Vagina (tissue), 2 donors: ENCODE data around the gene PBX1. TPM values are rescaled to one million over a fixed set of nuclear protein-coding genes. Genes with fewer than 3 reads are reported as not detected.

Source experiments
- DNase-seq, 2 donors: peaks; one replicate each; pipeline ENCODE4 v3.0.0-alpha.2; 2017; ENCODE audit errors: extremely low spot score in 2 of 2
- H3K27ac ChIP-seq: fragments of 200-600 bp; sonication (generic); one replicate; pipeline ENCODE4 v1.5.1; 2019
- H3K27me3 ChIP-seq: fragments of 200-600 bp; sonication (generic); one replicate; pipeline ENCODE4 v1.5.1; 2019
- H3K36me3 ChIP-seq, 2 donors: fragments of 200-600 bp; sonication (generic); one replicate each; pipeline ENCODE4 v1.5.1; 2017 to 2019
- H3K4me1 ChIP-seq: fragments of 200-600 bp; sonication (generic); one replicate; pipeline ENCODE4 v1.5.1; 2019
- H3K4me3 ChIP-seq, 2 donors: fragments of 200-600 bp; sonication (generic); 1 replicate in 1 of 2; 2 replicates in 1 of 2; pipeline ENCODE4 v1.5.1; 2016 to 2019
- H3K9me3 ChIP-seq: fragments of 200-600 bp; sonication (generic); one replicate; pipeline ENCODE4 v1.5.1; 2019
- POLR2A ChIP-seq, 2 donors: fragments of 450-650 bp; IDR thresholded peaks; one replicate each; pipeline ENCODE4 v1.6.1; 2017; ENCODE audit warnings: antibody characterized with exemption in 2 of 2, mild to moderate bottlenecking in 2 of 2, moderate library complexity in 2 of 2
- POLR2AphosphoS5 ChIP-seq, 2 donors: sonication (generic); formaldehyde crosslinking; IDR thresholded peaks; one replicate each; pipeline ENCODE4 v1.9.0; 2017; ENCODE audit warnings: antibody characterized with exemption in 2 of 2, mild to moderate bottlenecking in 2 of 2, low read depth in 1 of 2; ENCODE audit not compliant: insufficient read depth in 1 of 2
- intact Hi-C: fragments of 100-400 bp; cut with DNase I; formaldehyde crosslinking; loops from one replicate; pipeline ENCODE4 v1.15.1; 2023
- total RNA-seq: library from RNA; depleted of rRNA; stranded (reverse); fragments of >200 nt; gene quantifications from one replicate; pipeline ENCODE4 v1.2.3, GENCODE V29; 2016
- TF ChIP-seq, protein P1 (sequence below), 3 experiments: fragments of 450-650 bp in 2 of 3; fragments of 200-600 bp in 1 of 3; sonication (generic) in 1 of 3; IDR thresholded peaks; one replicate each; pipeline ENCODE4 v1.5.1; 2017 to 2019; ENCODE audit warnings: antibody characterized with exemption in 3 of 3, mild to moderate bottlenecking in 2 of 3, moderate library complexity in 2 of 3

Gene PBX1
- total RNA-seq, 1 donor from 2014 or later, result 69.0 TPM

DNA sequence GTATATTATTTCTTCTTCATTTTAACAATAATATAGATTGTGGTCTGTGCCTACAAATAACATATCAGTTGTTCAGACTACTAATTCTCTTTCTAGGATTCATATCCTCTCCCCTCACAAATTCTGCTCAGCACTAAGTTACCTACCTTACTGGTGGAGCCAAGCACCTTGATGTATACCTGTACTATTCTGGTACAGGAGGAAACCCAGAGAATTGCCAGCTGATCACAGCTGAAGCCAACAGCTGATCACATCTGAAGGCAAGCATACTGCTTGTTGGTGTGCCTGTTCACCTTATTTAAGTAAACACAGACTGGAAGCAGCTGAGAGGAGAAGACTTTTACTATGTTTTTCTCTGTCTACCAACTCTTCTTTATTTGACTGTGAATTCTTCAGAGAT is 101.8 kb downstream of the PBX1 start:
- DNase-seq, result no peak
- no peaks in the 10 kb centered on the region for H3K27me3 ChIP-seq
- no peaks in the 10 kb centered on the region for H3K36me3 ChIP-seq
- H3K9me3 ChIP-seq, result no peaks in the 10 kb centered on the region
- H3K27ac ChIP-seq, result peak overlapping the region; percentile 25
- H3K4me1 ChIP-seq, result peaks cover 75% of the 10 kb centered on the region
- H3K4me3 ChIP-seq, result no peak overlapping the region
- TF ChIP-seq POLR2AphosphoS5 (IDR thresholded peaks at IDR 0.05; ENCODE audit: insufficient read depth in 1 of 2, low read depth in 1 of 2), result no peak
- TF ChIP-seq, protein P1, sequence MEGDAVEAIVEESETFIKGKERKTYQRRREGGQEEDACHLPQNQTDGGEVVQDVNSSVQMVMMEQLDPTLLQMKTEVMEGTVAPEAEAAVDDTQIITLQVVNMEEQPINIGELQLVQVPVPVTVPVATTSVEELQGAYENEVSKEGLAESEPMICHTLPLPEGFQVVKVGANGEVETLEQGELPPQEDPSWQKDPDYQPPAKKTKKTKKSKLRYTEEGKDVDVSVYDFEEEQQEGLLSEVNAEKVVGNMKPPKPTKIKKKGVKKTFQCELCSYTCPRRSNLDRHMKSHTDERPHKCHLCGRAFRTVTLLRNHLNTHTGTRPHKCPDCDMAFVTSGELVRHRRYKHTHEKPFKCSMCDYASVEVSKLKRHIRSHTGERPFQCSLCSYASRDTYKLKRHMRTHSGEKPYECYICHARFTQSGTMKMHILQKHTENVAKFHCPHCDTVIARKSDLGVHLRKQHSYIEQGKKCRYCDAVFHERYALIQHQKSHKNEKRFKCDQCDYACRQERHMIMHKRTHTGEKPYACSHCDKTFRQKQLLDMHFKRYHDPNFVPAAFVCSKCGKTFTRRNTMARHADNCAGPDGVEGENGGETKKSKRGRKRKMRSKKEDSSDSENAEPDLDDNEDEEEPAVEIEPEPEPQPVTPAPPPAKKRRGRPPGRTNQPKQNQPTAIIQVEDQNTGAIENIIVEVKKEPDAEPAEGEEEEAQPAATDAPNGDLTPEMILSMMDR (IDR thresholded peaks at IDR 0.05), result no peak
- no peak for TF ChIP-seq POLR2A (IDR thresholded peaks at IDR 0.05)
- intact Hi-C loops, result no loop called here

DNA sequence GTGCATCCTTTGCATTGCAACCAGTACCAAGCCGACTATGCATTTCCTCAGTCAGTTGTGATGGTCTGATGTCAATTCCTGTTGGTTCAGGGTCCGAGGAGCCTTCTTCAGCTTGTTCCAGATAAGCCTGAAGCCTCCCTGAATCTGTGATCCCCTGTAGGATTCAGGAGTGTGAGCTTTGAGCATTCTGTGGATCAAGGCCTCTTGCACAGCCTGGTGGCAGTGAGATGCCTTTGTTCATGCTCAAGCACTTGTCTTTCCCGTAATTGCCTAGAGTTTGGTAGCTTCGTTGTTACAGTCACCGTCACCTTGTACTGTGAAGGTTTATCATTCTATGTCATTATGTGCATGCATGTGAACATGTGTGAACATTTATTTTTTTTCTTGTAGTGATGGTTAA is 103.5 kb downstream of the PBX1 start:
- no peak for DNase-seq
- H3K36me3 ChIP-seq, result no peaks in the 10 kb centered on the region
- no peak overlapping the region for H3K4me3 ChIP-seq
- peaks cover 77% of the 10 kb centered on the region for H3K4me1 ChIP-seq
- H3K27ac ChIP-seq, result no peak overlapping the region
- intact Hi-C loops, result no loop called here
- TF ChIP-seq POLR2A (IDR thresholded peaks at IDR 0.05), result no peak
- TF ChIP-seq, protein P1 (IDR thresholded peaks at IDR 0.05), result no peak
- H3K27me3 ChIP-seq, result no peaks in the 10 kb centered on the region
- no peaks in the 10 kb centered on the region for H3K9me3 ChIP-seq

DNA sequence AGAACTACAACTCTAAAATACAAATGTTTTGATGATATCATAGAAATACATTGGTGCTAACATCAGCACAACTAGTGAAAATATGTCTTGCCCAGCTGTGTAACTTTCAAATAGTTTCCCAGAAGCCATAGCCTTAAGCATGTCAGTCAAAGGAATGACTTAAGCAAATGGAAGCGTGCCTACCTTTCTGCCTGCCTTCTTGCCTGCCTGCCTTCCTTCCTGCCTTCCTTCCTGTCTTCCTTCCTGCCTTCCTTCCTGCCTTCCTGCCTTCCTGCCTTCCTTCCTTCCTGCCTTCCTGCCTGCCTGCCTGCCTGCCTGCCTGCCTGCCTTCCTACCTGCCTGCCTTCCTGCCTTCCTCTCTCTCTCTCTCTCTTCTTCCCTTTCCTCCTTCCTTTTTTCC is 104.0 kb downstream of the PBX1 start:
- Histone ChIP-seq H3K4me3 (no peak overlapping the region), H3K9me3 (no peaks in the 10 kb centered on the region), H3K36me3 (no peaks in the 10 kb centered on the region), H3K27ac (no peak overlapping the region), H3K4me1 (peaks cover 77% of the 10 kb centered on the region), H3K27me3 (no peaks in the 10 kb centered on the region)
- TF ChIP-seq, protein P1 (IDR thresholded peaks at IDR 0.05), result no peak
- TF ChIP-seq POLR2A (IDR thresholded peaks at IDR 0.05), result no peak
- intact Hi-C loops, result loop anchor here (1.0 kb wide), 1 partner anchor 42 kb away; no protein-coding TSS in a partner anchor
- no peak for DNase-seq

DNA sequence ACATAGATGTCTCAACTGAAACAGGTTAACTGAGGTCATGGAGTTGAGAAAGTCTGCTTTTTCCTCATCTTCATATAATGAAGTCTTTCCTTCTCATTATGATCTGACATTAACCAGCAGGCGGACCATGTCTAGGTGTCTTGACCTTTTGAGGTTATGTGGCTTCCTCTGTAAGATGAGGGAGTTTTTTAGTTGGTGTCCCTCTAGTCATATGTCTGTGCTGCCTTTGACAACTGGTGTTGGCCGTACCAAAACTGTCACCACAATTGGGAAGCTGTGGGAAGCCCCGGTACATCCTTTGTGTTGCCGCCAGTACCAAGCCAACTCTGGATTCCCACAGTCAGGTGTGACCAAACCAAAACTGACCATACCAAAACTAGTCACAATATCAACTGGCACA is 105.1 kb downstream of the PBX1 start:
- DNase-seq, result no peak
- intact Hi-C loops, result no loop called here
- Histone ChIP-seq H3K4me1 (peaks cover 79% of the 10 kb centered on the region), H3K27me3 (no peaks in the 10 kb centered on the region), H3K36me3 (no peaks in the 10 kb centered on the region), H3K27ac (no peak overlapping the region), H3K4me3 (no peak overlapping the region), H3K9me3 (no peaks in the 10 kb centered on the region)
- TF ChIP-seq, protein P1 (IDR thresholded peaks at IDR 0.05), result no peak
- TF ChIP-seq POLR2AphosphoS5 (IDR thresholded peaks at IDR 0.05; ENCODE audit: insufficient read depth in 1 of 2, low read depth in 1 of 2), result no peak
- no peak for TF ChIP-seq POLR2A (IDR thresholded peaks at IDR 0.05)

DNA sequence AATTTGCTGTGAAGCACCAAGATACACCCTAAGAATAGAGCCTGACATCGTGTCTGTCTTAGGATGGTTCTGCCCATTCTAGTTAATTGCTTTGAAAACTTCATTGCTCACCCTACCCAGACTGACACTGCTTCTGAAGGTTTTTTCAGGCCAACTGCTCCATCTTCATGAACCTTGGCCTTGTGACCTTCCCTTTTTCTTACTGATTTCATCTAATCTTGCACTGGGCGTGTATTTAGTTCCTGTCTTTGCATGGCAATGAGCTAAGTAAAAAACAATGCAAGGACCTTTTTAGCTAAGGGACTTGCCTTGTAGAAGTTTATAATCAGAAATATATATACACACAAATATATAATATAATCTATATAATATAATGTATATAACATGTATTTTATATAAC is 108.0 kb downstream of the PBX1 start:
- TF ChIP-seq, protein P1 (IDR thresholded peaks at IDR 0.05), result no peak
- TF ChIP-seq POLR2A (IDR thresholded peaks at IDR 0.05) (no peak), POLR2AphosphoS5 (IDR thresholded peaks at IDR 0.05; ENCODE audit: insufficient read depth in 1 of 2, low read depth in 1 of 2) (no peak)
- Histone ChIP-seq H3K36me3 (no peaks in the 10 kb centered on the region), H3K27ac (no peak overlapping the region), H3K9me3 (no peaks in the 10 kb centered on the region), H3K4me1 (peaks cover 79% of the 10 kb centered on the region), H3K4me3 (no peak overlapping the region), H3K27me3 (no peaks in the 10 kb centered on the region)
- intact Hi-C loops, result no loop called here
- DNase-seq, result no peak
